Activated CD4-positive, alpha-beta T cell treated with anti-CD3 and anti-CD28 coated beads, Interleukin-2, amount 10 ng/mL, durations not matched to agents 7 days and 5 days (primary cell): ENCODE results near the gene RPS8. TPM values are rescaled to one million over a fixed set of nuclear protein-coding genes. Genes with fewer than 3 reads are reported as not detected.

Experiments
- CTCF ChIA-PET: fragments of 350-600 bp; sonication (Branson Sonifier 250); formaldehyde crosslinking; loops from one replicate; lab custom pipeline; 2021; ENCODE audit warnings: antibody characterized with exemption; lab: Charles Lee
- POLR2A ChIA-PET: fragments of 350-600 bp; sonication (Branson Sonifier 250); formaldehyde crosslinking; loops from one replicate; lab custom pipeline; 2021; ENCODE audit warnings: antibody characterized with exemption; lab: Charles Lee
- DNase-seq: peaks from one replicate; pipeline ENCODE4 v3.0.0-alpha.2; 2020
- H3K27ac Mint-ChIP-seq: one replicate; pipeline ENCODE4 v1.8.0; 2021; ENCODE audit warnings: mild to moderate bottlenecking, moderate library complexity, mixed read lengths
- H3K27me3 Mint-ChIP-seq: one replicate; pipeline ENCODE4 v1.8.0; 2021; ENCODE audit warnings: mixed read lengths
- H3K36me3 Mint-ChIP-seq: one replicate; pipeline ENCODE4 v1.8.0; 2021; ENCODE audit warnings: low read depth, mixed read lengths
- H3K4me1 Mint-ChIP-seq: one replicate; pipeline ENCODE4 v1.8.0; 2021; ENCODE audit warnings: mixed read lengths
- H3K4me3 Mint-ChIP-seq: one replicate; pipeline ENCODE4 v1.8.0; 2021; ENCODE audit warnings: mild to moderate bottlenecking, moderate library complexity, mixed read lengths
- H3K9me3 Mint-ChIP-seq: one replicate; pipeline ENCODE4 v1.8.0; 2021; ENCODE audit warnings: mixed read lengths
- total RNA-seq, 2 experiments: library from RNA; stranded (reverse); gene quantifications; one replicate each; pipeline ENCODE4 v1.2.3, GENCODE V29; 2021

The RPS8 gene
- total RNA-seq, 2 experiments from 2014 or later = 1,879 to 1,968 TPM

DNA sequence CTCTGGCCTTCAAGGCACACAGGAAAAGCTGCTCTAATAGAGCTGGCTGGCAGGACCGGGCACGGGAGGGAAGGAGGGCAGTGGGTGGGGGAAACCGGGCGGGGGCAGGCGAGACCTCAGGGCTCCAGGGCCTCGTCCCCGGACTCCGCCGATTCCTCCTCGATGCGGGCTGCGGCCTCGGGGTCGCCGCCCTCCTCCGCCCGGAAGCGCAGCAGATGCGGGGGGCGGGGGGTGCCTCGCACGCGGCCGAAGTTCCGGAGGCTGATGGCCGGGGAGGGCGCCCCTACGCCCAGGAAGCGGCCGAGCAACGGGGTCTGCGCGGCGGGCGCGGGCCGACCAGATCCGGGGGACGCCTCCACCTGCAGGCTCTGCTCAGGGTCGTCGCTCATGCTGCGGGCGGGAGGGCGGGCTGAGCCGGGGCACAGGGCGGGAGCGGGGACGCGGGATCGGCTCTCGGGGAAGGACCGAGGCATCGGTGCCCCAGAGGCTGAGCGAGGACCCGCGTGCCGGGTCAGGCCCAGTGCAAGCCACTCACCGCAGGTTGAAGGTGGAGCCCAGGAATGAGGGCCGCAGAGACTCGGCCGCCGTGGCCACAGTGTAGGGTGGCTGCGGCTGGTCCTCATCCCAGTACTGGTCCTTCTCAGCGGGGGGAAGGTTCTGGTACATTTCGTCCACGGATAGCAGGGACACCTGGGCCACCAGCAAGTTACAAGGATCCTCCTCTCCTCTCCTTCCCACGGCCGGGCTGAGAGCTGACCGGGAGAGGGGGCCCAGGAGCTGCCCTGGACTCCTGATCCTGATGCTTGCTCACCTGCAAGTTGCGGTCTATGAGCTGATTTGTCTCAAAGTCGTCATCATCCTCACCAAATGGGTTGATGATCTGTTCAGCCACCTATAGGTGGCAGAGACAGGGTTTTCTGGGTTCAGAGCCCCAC, 9.0 kb downstream of the RPS8 start:
- H3K4me1 Mint-ChIP-seq = peaks cover 43% of the 10 kb centered on the region
- H3K9me3 Mint-ChIP-seq = no peaks in the 10 kb centered on the region
- peaks cover 25% of the 10 kb centered on the region for H3K36me3 Mint-ChIP-seq
- ChIA-PET CTCF (interaction anchor here (0.6 to 5.0 kb wide), 14 partner anchors 9 to 572 kb away, joined by 3 to 23 read pairs (median 4); partner anchors contain the start of genes HECTD3, PLK3, RNU5D-1 and RPS8), POLR2A (interaction anchor here (1.0 kb wide), 2 partner anchors 35 to 63 kb away, joined by 3 read pairs; no protein-coding TSS in a partner anchor)
- H3K4me3 Mint-ChIP-seq = peak overlapping the region; percentile 58
- H3K27ac Mint-ChIP-seq = peak overlapping the region; percentile 84
- DNase-seq = no peak
- H3K27me3 Mint-ChIP-seq = no peaks in the 10 kb centered on the region

DNA sequence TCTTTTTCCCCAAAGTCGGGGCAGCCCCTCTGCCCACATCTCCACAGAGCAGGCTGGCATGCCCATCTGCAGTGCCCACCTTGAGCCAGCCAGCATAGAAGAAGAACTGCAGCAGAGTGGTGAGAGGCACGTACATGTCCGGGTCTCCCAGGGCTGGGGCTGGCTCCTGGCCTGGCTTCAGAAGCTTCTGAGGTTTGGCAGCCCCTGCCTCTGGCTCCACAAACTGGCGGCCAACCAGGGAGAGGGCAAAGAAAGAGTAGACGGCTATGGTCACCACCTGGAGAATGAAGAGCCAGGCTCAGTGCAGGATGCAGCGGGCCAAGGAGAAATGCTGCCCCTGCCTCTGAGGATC, 9.7 kb downstream of the RPS8 start:
- H3K27ac Mint-ChIP-seq = peak overlapping the region; percentile 78
- DNase-seq = no peak
- peaks cover 23% of the 10 kb centered on the region for H3K36me3 Mint-ChIP-seq
- peak overlapping the region; percentile 56 for H3K4me3 Mint-ChIP-seq
- ChIA-PET CTCF (interaction anchor here (0.6 to 5.0 kb wide), 15 partner anchors 8 to 229 kb away, joined by 3 to 23 read pairs (median 4); partner anchors contain the start of genes HECTD3, PLK3, RNU5D-1 and RPS8), POLR2A (interaction anchor here (1.0 kb wide), 2 partner anchors 34 to 64 kb away, joined by 3 read pairs; no protein-coding TSS in a partner anchor)
- no peaks in the 10 kb centered on the region for H3K27me3 Mint-ChIP-seq
- H3K4me1 Mint-ChIP-seq = peaks cover 41% of the 10 kb centered on the region
- H3K9me3 Mint-ChIP-seq = no peaks in the 10 kb centered on the region

DNA sequence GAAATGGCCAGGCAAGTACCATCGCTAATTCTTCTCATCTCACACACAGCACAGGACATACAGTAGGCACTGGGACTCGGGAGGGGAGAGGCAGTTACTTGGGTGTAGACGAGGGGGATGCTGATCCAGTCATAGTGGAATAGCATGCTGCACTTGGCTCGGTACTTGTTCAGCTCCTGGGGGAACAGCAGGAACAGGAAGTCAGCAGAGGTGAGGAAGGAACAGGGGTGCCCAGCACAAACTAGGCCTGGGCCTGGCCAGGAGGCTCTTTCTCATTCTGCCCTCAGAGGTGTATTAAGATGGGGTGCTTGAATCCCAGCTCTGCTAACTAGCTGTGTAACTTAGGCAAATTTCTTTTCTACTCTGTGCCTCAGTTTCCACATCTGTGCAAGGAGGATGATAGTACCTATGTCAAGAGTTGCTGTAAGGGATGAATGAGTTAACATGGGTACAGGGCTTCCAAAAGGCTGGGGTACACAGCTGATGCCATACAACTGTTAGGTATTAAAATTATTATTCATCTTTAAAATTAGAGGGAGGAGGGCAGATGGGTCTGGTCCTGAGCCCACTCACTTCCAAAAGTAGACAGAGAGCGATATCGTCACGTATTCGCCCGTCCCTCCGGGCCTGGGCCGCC, 10.3 kb downstream of the RPS8 start:
- H3K27me3 Mint-ChIP-seq = no peaks in the 10 kb centered on the region
- peaks cover 36% of the 10 kb centered on the region for H3K4me1 Mint-ChIP-seq
- H3K9me3 Mint-ChIP-seq = no peaks in the 10 kb centered on the region
- no peak for DNase-seq
- peak overlapping the region; percentile 56 for H3K4me3 Mint-ChIP-seq
- H3K27ac Mint-ChIP-seq = peak overlapping the region; percentile 78
- ChIA-PET POLR2A (no interaction called here), CTCF (interaction anchor here (0.6 to 5.0 kb wide), 10 partner anchors 10 to 186 kb away, joined by 3 to 23 read pairs (median 4); partner anchors contain the start of genes PLK3, RNU5D-1 and RPS8)
- peaks cover 17% of the 10 kb centered on the region for H3K36me3 Mint-ChIP-seq

DNA sequence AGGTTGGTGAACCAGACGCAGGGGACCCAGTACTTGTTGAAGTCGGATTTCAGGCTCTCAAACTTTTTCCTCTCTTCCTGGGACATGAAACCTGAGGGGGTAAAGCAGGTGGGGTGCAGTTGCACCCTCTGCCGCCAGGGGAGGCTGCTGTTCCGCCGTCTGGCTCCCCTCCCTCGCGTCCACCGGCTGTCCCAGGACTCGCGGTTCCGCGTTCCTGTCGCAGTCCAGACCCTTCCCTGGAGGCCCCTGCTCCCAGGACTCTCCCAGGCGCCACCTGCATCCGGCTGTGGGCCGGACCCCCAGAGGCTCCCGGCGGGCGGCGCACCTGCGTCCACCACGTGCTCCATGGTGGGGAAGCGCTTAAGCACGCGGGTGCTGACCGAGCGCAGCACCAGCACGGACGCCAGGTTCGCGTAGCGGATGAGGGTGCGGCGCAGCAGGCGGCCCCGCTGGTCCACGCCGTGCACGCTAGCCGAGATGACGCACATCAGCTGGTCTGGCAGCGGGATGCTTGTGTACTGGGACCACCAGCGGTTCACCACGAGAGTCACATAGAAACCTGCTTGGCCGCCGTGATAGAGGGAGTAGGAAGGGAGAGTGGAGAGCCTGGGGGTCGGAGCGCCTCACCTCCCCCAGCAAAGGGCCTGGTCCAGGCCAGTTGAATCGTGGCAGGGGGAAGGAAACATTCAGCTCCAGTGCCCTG, 10.9 kb downstream of the RPS8 start:
- Mint-ChIP-seq H3K4me3 (peak overlapping the region; percentile 56), H3K9me3 (no peaks in the 10 kb centered on the region), H3K4me1 (peaks cover 35% of the 10 kb centered on the region), H3K36me3 (peaks cover 10% of the 10 kb centered on the region), H3K27ac (peak overlapping the region; percentile 78), H3K27me3 (no peaks in the 10 kb centered on the region)
- POLR2A ChIA-PET = interaction anchor here (0.5 kb wide), 1 partner anchor 1438 kb away, joined by 4 read pairs; no protein-coding TSS in a partner anchor
- CTCF ChIA-PET = interaction anchor here (0.6 to 5.0 kb wide), 15 partner anchors 10 to 545 kb away, joined by 3 to 23 read pairs (median 3); partner anchors contain the start of genes BTBD19, PLK3 and RPS8
- DNase-seq = peak; percentile 72

DNA sequence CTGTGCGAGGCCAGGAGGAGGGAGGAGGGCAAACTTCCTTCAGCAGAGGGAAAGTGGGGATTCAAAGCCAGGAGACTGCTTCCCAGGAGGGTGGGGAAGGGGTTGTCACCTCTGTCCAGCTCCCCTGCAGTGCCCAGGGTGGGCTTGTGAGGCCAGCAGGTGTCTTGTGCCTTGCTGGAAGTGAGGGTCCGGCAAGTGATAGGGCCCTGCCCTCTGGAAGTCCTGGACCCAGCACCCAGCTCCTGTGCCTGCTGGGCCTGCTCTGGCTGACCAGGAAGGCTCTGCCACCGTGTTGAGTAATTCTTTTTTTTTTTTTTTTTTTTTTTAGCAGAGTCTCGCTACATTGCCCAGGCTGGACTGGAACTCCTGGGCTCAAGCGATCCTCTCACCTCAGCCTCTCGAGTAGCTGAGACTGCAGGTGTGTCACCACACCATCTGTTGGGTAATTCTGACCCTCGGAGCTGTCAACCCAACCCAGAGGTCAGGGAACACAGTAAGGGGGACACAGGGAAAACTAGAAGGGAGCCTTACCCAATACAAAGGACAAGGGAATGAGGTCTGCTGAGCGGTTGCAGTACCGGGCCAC, 11.6 kb downstream of the RPS8 start:
- Mint-ChIP-seq H3K27me3 (no peaks in the 10 kb centered on the region), H3K4me3 (peak overlapping the region; percentile 56), H3K9me3 (no peaks in the 10 kb centered on the region), H3K4me1 (peaks cover 32% of the 10 kb centered on the region), H3K27ac (peak overlapping the region; percentile 78), H3K36me3 (peaks cover 5% of the 10 kb centered on the region)
- no peak for DNase-seq
- POLR2A ChIA-PET = interaction anchor here (0.5 to 1.4 kb wide), 2 partner anchors 13 to 1439 kb away, joined by 3 to 4 read pairs; partner anchors contain the start of gene PLK3
- CTCF ChIA-PET = interaction anchor here (0.6 to 5.0 kb wide), 9 partner anchors 10 to 544 kb away, joined by 3 to 23 read pairs (median 3); partner anchors contain the start of genes BTBD19, PLK3 and RPS8

DNA sequence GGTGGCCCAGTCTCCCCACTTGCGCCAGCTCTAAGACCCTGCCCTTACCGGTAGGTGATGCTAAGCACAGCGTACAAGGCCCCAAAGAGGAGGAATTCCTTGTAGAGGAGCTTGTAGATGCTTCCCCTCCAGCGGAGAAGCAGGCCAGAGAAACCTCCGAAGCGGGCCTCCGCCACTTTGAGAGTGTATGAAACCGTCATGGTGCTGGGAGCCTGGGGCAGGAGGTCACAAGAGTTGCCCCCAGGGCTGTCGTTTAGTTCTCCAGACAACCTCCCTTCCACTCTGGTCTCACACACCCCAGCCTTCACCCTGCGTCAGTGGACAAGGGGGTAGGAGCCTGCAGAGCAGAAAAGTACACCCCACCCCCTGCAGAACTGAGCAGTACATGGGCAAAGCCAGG, 12.2 kb downstream of the RPS8 start:
- DNase-seq = no peak
- Mint-ChIP-seq H3K27me3 (no peaks in the 10 kb centered on the region), H3K4me1 (peaks cover 32% of the 10 kb centered on the region), H3K36me3 (peaks cover 3% of the 10 kb centered on the region), H3K27ac (no peak overlapping the region), H3K9me3 (no peaks in the 10 kb centered on the region), H3K4me3 (no peak overlapping the region)
- CTCF ChIA-PET = interaction anchor here (0.9 to 5.0 kb wide), 6 partner anchors 12 to 137 kb away, joined by 3 to 23 read pairs (median 8); partner anchors contain the start of genes BTBD19, PLK3, RNU5D-1 and RPS8
- POLR2A ChIA-PET = interaction anchor here (0.8 to 1.4 kb wide), 2 partner anchors 13 to 57 kb away, joined by 3 read pairs; partner anchors contain the start of gene PLK3

DNA sequence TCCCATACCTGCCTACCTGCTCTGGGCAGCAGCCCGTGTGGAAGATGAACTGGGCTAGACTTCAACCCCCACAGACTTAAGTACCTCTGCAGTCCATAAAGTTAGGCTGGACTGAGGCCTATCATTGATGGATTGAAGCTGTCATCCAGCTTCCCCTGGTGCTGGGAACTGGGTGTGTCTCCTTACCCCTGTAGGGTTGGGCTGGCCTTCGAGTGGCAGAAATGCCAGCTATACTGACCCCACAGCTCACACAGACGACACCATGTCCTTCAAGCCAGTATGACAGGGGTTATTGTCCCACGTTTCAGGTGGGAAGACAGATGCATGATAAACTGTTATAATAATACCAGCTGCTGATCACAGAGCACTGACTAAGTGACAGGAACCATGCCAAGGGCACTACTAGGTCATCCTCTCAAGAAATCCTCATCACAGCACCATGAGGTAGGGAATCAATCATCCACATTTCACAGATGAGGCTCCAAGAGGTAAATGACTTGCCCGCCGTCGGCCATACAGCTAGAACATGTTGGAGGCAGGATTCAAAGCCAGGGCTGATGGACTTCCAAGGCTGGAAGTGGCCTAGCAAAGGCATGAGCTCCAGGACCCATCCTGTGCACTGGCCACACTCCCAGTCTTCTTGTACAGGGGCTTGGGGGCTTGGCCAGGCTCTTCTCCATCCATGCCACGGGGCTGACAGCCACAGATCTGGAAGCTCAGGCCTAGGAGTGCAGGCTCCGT, 12.9 kb downstream of the RPS8 start, which contains the start of gene BEST4:
BEST4 (minus strand) TSS at position 51 of the 741 bp plus-strand sequence. CDS start 465 bp downstream, outside the sequence.
- Mint-ChIP-seq H3K27ac (peak within 1 kb of the TSS; percentile 19), H3K4me1 (peaks cover 28% of the 10 kb centered on the region), H3K27me3 (no peaks in the 10 kb centered on the region), H3K9me3 (no peaks in the 10 kb centered on the region), H3K36me3 (no peaks in the 10 kb centered on the region), H3K4me3 (no peak within 1 kb of the TSS)
- DNase-seq = no peak
- ChIA-PET POLR2A (interaction anchor here (0.8 to 1.4 kb wide), 2 partner anchors 12 to 58 kb away, joined by 3 read pairs; partner anchors contain the start of gene PLK3), CTCF (interaction anchor here (0.9 to 2.7 kb wide), 5 partner anchors 11 to 67 kb away, joined by 4 to 18 read pairs (median 6); partner anchors contain the start of genes BTBD19, PLK3, RNU5D-1 and RPS8)

DNA sequence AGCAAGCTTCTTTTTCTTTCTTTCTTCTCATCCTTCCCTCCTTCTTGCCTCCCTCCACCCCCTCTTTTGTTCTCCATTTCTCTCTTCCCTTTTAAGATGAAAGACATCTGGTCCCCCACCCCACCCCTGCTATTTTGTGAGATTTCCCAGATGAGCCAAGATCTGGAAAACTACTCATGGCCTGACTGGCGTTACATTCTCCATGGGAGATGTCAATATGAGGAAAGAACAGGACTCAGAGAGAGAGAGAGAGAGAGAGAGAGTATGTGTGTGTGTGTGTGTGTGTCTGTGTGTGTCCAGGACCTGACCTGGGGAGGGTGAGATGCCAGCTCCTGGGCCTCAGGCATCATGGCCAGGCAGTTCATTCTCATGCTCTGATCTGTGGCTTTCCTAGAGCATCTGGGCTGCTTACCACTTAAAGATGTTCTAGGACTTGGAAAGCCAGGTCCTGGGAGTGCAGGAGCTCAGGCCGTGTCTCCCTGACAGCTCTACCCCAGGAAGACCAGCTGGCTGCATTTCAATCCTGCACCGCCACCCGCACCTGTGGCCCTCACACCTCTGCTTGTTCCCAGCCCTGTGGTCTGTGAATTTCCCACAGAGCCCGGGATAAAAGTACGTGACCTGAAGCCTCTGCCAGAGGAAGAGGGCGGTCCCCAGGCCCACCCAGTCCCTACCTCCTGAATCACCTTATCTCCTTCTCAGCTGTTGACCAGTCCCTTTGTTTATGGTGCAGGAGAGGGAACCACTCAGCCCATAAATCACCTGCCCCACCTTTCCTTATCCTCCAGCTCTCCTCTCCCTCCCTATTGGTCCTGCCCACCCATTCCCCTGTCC, 15.8 kb downstream of the RPS8 start:
- no peaks in the 10 kb centered on the region for H3K36me3 Mint-ChIP-seq
- peaks cover 7% of the 10 kb centered on the region for H3K4me1 Mint-ChIP-seq
- H3K4me3 Mint-ChIP-seq = no peak overlapping the region
- POLR2A ChIA-PET = interaction anchor here (0.6 kb wide), 1 partner anchor 28 kb away, joined by 5 read pairs; no protein-coding TSS in a partner anchor
- DNase-seq = no peak
- no peak overlapping the region for H3K27ac Mint-ChIP-seq
- CTCF ChIA-PET = interaction anchor here (1.1 to 2.4 kb wide), 7 partner anchors 8 to 220 kb away, joined by 3 to 10 read pairs (median 4); partner anchors contain the start of genes HECTD3, PLK3 and RNU5D-1
- H3K9me3 Mint-ChIP-seq = no peaks in the 10 kb centered on the region
- no peaks in the 10 kb centered on the region for H3K27me3 Mint-ChIP-seq

DNA sequence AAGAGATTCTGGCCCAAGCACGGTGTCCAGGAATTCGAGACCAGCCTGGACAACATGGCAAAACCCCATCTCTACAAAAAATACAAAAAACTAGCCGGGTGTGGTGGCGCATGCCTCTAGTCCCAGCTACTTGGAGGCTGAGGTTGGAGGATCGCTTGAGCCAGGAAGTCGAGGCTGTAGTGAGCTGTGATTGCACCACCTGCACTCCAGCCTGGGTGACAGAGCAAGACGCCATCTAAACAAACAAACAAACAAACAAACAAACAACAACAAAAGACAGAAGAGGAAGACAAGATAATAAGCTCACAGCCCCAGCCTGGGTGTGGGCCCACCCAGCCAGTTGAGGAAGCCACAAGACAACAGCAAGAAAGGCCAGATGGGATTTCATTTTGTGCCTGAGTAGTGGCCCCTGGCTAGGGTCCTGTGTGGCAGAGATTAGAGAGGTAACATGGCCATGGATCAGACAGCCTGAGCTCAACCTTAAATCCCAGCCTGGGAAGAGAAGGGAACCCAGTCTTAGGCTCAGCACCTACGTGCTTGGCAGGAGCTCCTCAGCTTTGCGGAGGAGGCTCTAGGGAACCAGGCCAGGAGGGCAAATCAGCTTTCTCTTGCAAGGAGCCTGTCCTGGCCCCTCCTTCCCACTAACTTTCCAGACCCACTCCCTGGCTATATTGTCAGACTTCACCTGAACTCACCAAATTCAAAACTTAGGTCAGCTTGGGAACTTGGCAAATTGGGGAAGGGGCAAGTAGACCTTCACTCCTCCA, 17.6 kb downstream of the RPS8 start:
- Mint-ChIP-seq H3K4me1 (peaks cover 3% of the 10 kb centered on the region), H3K27ac (no peak overlapping the region), H3K36me3 (no peaks in the 10 kb centered on the region), H3K27me3 (no peaks in the 10 kb centered on the region), H3K4me3 (no peak overlapping the region), H3K9me3 (no peaks in the 10 kb centered on the region)
- ChIA-PET POLR2A (interaction anchor here (0.8 kb wide), 1 partner anchor 27 kb away, joined by 3 read pairs; no protein-coding TSS in a partner anchor), CTCF (interaction anchor here (0.5 to 2.2 kb wide), 16 partner anchors 8 to 217 kb away, joined by 3 to 8 read pairs (median 3); partner anchors contain the start of genes BTBD19 and RPS8)
- DNase-seq = no peak
